GM19239 (cell line): ENCODE data around the gene BAMBI.
"Not testable (repeated sequence)": the region's sequence is repeated elsewhere in the genome, so short reads cannot be mapped to it uniquely, and the experiment has no call there.

Source experiments
- DNase-seq: peaks from one replicate; pipeline ENCODE4 v3.0.0; 2011; ENCODE audit warnings: low spot score; ENCODE audit not compliant: insufficient read length
- FAIRE-seq: peaks from 2 replicates; lab custom pipeline; 2011; peaks lifted over from hg19 to GRCh38; lab: Jason Lieb, UNC

Gene BAMBI, protein sequence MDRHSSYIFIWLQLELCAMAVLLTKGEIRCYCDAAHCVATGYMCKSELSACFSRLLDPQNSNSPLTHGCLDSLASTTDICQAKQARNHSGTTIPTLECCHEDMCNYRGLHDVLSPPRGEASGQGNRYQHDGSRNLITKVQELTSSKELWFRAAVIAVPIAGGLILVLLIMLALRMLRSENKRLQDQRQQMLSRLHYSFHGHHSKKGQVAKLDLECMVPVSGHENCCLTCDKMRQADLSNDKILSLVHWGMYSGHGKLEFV

GRCh38 chr10:28676968-28677887 lies at the start of gene BAMBI:
Gene BAMBI, plus strand, starts transcription at chr10:28677521. Its CDS starts 377 bp downstream, at chr10:28677898.
- FAIRE-seq: no peak

GRCh38 chr10:28628184-28628893 lies 49.0 kb upstream of the BAMBI start:
- DNase-seq (peak; percentile 44), FAIRE-seq (peak; percentile 71)

More at GRCh38 chr10:28676968-28677887, at the start of gene BAMBI:
- peak; percentile 91 for DNase-seq

DNA sequence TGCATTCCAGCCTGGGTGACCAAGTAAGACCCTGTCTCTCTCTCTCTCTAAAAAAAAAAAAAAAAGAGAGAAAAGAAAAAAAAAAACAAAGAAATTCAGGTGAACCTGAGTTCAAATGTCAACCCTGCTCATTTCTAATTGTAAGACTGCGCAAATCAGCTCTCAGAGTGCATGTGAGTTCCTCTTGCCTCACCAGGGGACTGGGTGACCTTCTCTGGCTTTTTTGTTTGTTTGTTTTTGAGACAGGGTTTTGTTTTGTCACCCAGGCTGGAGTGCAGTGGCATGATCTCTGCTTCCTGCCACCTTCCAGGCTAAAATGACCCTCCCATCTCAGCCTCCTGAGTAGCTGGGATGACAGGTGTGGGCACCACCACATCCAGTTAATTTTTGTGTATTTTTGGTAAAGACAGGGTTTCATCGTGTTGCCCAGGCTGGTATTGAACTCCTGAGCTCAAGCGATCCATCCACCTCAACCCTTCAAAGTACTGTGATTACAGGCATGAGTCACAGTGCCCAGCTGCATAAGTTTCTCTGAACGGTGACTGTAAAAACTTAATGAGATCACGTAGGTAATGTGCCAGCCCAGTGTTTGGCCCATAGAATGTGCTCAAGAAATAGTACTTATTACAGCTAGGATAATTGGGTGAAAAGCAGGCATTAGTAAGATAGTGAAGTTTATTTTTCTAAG lies 45.3 kb upstream of the BAMBI start:
- no peak for DNase-seq
- no peak for FAIRE-seq

DNA sequence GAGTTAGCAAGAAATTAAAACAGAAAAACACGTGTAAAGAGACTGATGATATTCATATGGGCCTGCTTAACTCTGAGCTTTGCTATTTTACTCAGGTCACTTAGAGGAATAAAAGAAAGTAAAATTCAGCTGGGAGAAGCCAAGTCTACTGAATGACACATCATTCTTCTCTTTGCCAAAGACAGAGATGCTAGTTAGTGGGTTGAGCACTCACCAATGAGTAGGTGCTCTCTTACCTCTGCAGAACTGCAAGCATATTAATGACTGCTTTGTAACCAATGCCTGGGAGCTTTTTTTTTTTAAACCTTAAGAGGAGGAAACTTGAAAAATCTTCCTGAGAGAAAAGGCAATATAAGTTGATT lies 44.8 kb upstream of the BAMBI start:
- no peak for FAIRE-seq

DNA sequence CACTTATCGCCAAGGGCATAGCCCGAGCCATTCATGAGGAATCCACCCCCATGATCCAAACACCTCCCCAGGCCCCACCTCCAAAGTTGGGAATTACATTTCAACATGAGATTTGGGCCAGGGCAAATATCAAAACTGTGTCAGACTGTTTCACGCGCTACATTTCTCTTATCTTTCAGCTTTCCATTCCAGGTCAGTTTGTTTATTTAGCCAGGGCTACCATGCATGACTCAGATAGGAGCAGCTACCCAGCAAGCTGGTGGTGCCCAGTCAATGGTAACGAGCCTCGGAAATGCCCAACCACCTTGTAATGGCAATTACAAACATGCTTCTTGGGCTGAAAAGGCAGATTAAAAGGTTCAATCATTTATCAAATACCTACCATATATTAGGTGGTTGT lies 43.6 kb upstream of the BAMBI start:
- no peak for DNase-seq
- no peak for FAIRE-seq

More for the DNA sequence above, 44.8 kb upstream of the BAMBI start:
- DNase-seq: no peak

GRCh38 chr10:28637346-28637745 lies 40.0 kb upstream of the BAMBI start:
- no peak for FAIRE-seq
- no peak for DNase-seq

- FAIRE-seq (no peak), DNase-seq (no peak)
Measured at GRCh38 chr10:28638392-28638791, 38.9 kb upstream of the BAMBI start.

GRCh38 chr10:28640551-28640950 lies 36.8 kb upstream of the BAMBI start:
- FAIRE-seq (no peak), DNase-seq (no peak)

- FAIRE-seq: no peak
- DNase-seq: no peak
Measured at GRCh38 chr10:28644647-28645046, 32.7 kb upstream of the BAMBI start.

GRCh38 chr10:28652106-28652505 lies 25.2 kb upstream of the BAMBI start:
- DNase-seq: no peak
- no peak for FAIRE-seq

- FAIRE-seq: no peak
- DNase-seq: no peak
Measured at GRCh38 chr10:28652703-28653102, 24.6 kb upstream of the BAMBI start.

GRCh38 chr10:28658824-28659223 lies 18.5 kb upstream of the BAMBI start:
- not testable (repeated sequence) for FAIRE-seq, DNase-seq

DNA sequence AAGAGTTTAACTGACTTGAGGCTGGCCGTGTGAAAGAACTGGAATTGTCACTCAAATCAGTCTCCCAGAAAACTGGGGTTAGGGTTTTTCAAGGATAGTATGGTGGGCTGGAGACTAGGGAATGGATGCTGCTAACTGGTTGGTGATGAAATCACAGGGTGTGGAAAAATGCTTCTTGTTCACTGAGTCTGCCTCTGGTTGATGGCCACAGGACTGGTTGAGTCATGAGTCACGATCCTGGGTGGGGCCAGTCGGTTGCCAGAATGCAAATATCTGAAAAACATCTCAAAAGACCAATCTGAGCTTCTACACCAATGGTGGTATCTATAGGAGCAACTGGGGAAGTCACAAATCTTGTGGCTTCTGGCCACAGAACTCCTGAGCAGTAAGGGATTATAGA lies 16.3 kb upstream of the BAMBI start:
- DNase-seq (no peak), FAIRE-seq (no peak)

DNA sequence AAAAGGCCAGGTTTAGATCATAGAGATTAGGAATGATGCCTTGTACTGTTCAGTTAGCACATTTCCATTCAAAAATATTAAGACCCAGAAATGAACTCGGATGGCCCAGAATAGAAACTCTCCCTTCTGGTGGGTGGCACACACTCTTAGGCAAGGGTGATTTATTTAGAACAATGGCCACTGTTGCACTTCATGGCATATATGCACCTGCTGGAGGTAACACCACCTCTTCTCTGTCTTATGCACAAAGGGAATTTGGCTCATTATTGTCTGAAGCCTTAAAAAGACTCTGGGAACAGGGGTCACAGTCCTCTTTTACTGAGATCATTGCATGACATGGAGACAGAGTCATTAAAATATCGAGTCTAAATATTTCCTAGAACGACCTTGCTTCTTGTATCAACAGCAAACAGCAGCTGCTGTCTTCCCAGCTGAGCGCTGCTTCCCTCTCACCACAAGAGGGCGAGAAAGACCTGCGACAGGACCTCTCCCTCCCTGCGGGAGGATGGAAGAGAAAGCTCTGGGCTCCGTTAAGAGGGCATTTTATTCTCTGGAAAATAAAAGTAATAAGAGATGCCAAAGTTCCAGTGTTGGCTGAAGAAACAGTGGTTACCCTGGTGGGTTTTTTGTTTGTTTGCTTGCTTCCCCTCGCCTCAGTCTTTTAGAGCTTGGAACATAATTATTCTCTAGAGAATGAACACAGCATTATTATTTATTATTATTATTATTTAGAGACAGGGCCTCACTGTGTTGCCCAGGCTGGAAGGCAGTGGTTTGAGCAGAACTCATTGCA lies 13.5 kb upstream of the BAMBI start:
- FAIRE-seq: peak; percentile 89

GRCh38 chr10:28664369-28664740 lies 13.0 kb upstream of the BAMBI start:
- DNase-seq: no peak

More for the DNA sequence above, 13.5 kb upstream of the BAMBI start:
- DNase-seq: peak; percentile 77

GRCh38 chr10:28666751-28667467 lies 10.4 kb upstream of the BAMBI start:
- FAIRE-seq (no peak), DNase-seq (no peak)

More at GRCh38 chr10:28664369-28664740, 13.0 kb upstream of the BAMBI start:
- FAIRE-seq: no peak

DNA sequence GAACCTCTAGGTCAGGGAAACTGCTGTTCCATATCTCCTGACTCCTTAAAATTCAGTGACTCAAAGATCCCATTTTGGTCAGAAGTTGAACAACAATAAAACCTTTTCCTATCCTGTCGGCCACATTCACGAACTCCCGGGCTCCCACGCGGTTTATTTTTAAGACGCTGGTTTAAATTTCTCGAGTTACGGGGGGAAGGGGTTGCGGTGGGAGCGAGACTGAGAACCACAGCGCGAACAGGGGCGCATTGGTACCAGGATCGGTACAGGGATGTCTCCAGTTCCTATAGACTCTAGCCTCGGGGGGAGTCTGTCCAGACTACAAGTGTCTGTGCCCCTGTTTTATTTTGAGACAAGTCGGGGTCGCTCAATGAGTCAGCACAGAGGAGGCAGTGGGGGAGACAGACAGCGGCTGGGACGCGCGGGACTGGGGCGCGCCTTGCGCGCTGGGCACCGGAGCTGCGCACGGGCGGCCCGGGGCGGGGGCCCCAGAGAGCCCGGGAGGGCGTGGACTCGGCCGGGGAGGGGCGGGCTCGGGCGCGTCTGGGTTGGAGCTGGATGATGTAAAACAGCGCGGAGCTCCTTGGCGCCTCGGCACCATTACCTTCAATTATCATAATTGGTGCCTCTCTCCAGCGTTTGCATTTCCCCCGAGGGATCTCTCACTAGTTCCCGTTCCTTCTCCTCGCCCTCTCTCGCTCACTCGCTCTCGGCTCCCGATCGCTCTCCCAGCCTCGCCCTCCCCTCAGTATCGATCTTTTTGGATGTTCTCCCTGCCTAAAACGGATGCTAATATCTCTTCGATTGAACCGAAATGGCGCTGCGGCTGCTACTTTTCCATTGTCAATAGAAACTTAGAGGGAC lies 8.7 kb upstream of the BAMBI start:
- DNase-seq (no peak), FAIRE-seq (no peak)
